Psoas muscle (tissue), 8 donors: ENCODE results near the gene UPK2. TPM values are rescaled to one million over a fixed set of nuclear protein-coding genes. Genes with fewer than 3 reads are reported as not detected.

ENCODE experiments used
- ATAC-seq, 4 donors: fragments of 200-7000 bp; cut with Tn5 transposase; one replicate each; pipeline ENCODE4 v1.9.1; 2020; ENCODE audit warnings: moderate library complexity in 3 of 4, mild to moderate bottlenecking in 2 of 4
- DNase-seq, 2 donors: peaks; one replicate each; pipeline ENCODE4 v3.0.0-alpha.2; 2020
- H3K27ac ChIP-seq: fragments of 200-600 bp; one replicate; pipeline ENCODE4 v1.8.0; 2022
- H3K27me3 ChIP-seq, 3 donors: fragments of 200-600 bp in 1 of 3; one replicate each; pipeline versions ENCODE4 v1.6.1 to v1.8.0; 2013 to 2022; ENCODE audit warnings: low read length in 2 of 3, mild to moderate bottlenecking in 2 of 3, moderate library complexity in 1 of 3; ENCODE audit not compliant: insufficient read depth in 3 of 3
- H3K36me3 ChIP-seq, 2 donors: fragments of 200-600 bp in 1 of 2; one replicate each; pipeline versions ENCODE4 v1.6.1 to v1.8.0; 2013 to 2022; ENCODE audit warnings: low read depth in 1 of 2, mild to moderate bottlenecking in 1 of 2, moderate library complexity in 1 of 2; ENCODE audit not compliant: insufficient read depth in 1 of 2
- H3K4me1 ChIP-seq: fragments of 200-600 bp; one replicate; pipeline ENCODE4 v1.8.0; 2022
- H3K4me3 ChIP-seq: fragments of 200-600 bp; one replicate; pipeline ENCODE4 v1.8.0; 2022; ENCODE audit warnings: mild to moderate bottlenecking
- H3K9me3 ChIP-seq: fragments of 200-600 bp; one replicate; pipeline ENCODE4 v1.8.0; 2022
- CTCF ChIP-seq: fragments of 200-600 bp; IDR thresholded peaks from one replicate; pipeline ENCODE4 v1.8.0; 2022; ENCODE audit warnings: antibody characterized with exemption
- WGBS, 3 donors: extraction: QIAGEN DNeasy Blood & Tissue Kit; methylation state at CpG; one replicate each; pipeline versions ENCODE4 v1.1.6 to v1.1.7; 2013; 5-methylcytosine and 5-hydroxymethylcytosine counted together
- intact Hi-C, 2 donors: fragments of 100-400 bp; cut with DNase I; formaldehyde crosslinking; loops; one replicate each; pipeline versions ENCODE4 v1.11.0 to v1.14.2; 2022
- polyA plus RNA-seq, 3 donors: library from polyadenylated mRNA; stranded (reverse); fragments of 200-250 nt; gene quantifications; one replicate each; pipeline ENCODE4 v1.2.3, GENCODE V29; 2013
- total RNA-seq, 4 donors: library from RNA; stranded (reverse); fragmentation: NEBNext Ultra II Directional in 2 of 4; extraction: Animal tissue kit (Norgen Biotek cat#: 25700) in 2 of 4; gene quantifications; one replicate each; pipeline versions ENCODE4 v1.2.1 to v1.2.4, GENCODE V29; 2021 to 2023
- donor health status: healthy with polysubstance abuse.
- donor health status: DM: no; HTN: no; CAD: no; lungs with moderate emphysema.
- donor health status: Bipolar disorder and iron deficiency.
- donor health status: healthy.
- donor health status: DM: yes; HTN: yes; CAD: no.
- donor health status: DM: no; HTN: no; CAD: no.
- donor health status: DM: no; HTN: no; CAD: no.
- donor health status: DM: yes; HTN: yes; CAD: no.

UPK2 gene
- total and polyA plus RNA-seq, 7 donors = 0.23 TPM; not detected in 6

- Histone ChIP-seq H3K36me3 (peaks cover 0 to 35% of the 10 kb centered on the region in 2 donors), H3K4me1 (peaks cover 72% of the 10 kb centered on the region)
- no peak for DNase-seq
Measured at GRCh38 chr11:118909619-118910308, 46.3 kb upstream of the UPK2 start.

GRCh38 chr11:118910309-118911112 is 45.6 kb upstream of the UPK2 start:
- TF ChIP-seq CTCF = no peak
- peaks cover 0 to 27% of the 10 kb centered on the region in 2 donors for H3K36me3 ChIP-seq
- H3K4me3 ChIP-seq = peak overlapping the region; percentile 64
- peaks cover 80% of the 10 kb centered on the region for H3K4me1 ChIP-seq
- DNase-seq = peak; percentile 86 to 90
- WGBS, 3 donors = 7 to 20% (median 8%) methylated on average over 55 to 67 of the region's 67 CpGs
- no peaks in the 10 kb centered on the region for H3K27me3 ChIP-seq
- intact Hi-C loops = no loop called here
- peak; percentile 45 to 59 (median 54) for ATAC-seq
- no peaks in the 10 kb centered on the region for H3K9me3 ChIP-seq
- peak overlapping the region; percentile 98 for H3K27ac ChIP-seq

More at GRCh38 chr11:118909619-118910308, 46.3 kb upstream of the UPK2 start:
- TF ChIP-seq CTCF = no peak
- 13 to 36% (median 26%) methylated on average over 16 to 21 of the region's 21 CpGs for WGBS, 3 donors
- intact Hi-C loops = loop anchor here in 1 of 2 donors (10.0 kb wide), 1 partner anchor 105 kb away; the partner anchor contains the start of genes RPS25 and TRAPPC4
- Histone ChIP-seq H3K27me3 (no peaks in the 10 kb centered on the region), H3K27ac (peak overlapping the region; percentile 98), H3K4me3 (peak overlapping the region; percentile 64), H3K9me3 (no peaks in the 10 kb centered on the region)
- ATAC-seq = peak in 2 of 4 donors; percentile 0 to 3

- 33 to 47% (median 34%) methylated on average over 14 to 21 of the region's 21 CpGs for WGBS, 3 donors
- peak overlapping the region; percentile 64 for H3K4me3 ChIP-seq
- H3K9me3 ChIP-seq = no peaks in the 10 kb centered on the region
- no peaks in the 10 kb centered on the region for H3K27me3 ChIP-seq
- H3K27ac ChIP-seq = peak overlapping the region; percentile 98
- H3K36me3 ChIP-seq = peaks cover 0 to 19% of the 10 kb centered on the region in 2 donors
- DNase-seq (peak; percentile 44 to 64), ATAC-seq (peak in 1 of 4 donors; percentile 3)
- intact Hi-C loops = no loop called here
- TF ChIP-seq CTCF = no peak
- H3K4me1 ChIP-seq = peaks cover 87% of the 10 kb centered on the region
Measured at GRCh38 chr11:118911113-118911879, 44.8 kb upstream of the UPK2 start.

GRCh38 chr11:118911880-118912741 is 44.0 kb upstream of the UPK2 start:
- Histone ChIP-seq H3K27me3 (no peaks in the 10 kb centered on the region), H3K4me3 (peak overlapping the region; percentile 64), H3K27ac (peak overlapping the region; percentile 98), H3K36me3 (peaks cover 0 to 11% of the 10 kb centered on the region in 2 donors), H3K4me1 (peaks cover 94% of the 10 kb centered on the region), H3K9me3 (no peaks in the 10 kb centered on the region)
- no peak for TF ChIP-seq CTCF
- intact Hi-C loops = no loop called here
- 26 to 47% (median 27%) methylated on average over 23 of the region's 23 CpGs for WGBS, 3 donors
- DNase-seq (peak; percentile 88 to 93), ATAC-seq (peak; percentile 60 to 65 (median 63))
